Transverse colon (tissue), 4 donors: Measurements from ENCODE around the gene CDK8. TPM values are rescaled to one million over a fixed set of nuclear protein-coding genes. Genes with fewer than 3 reads are reported as not detected.

Experiments
- DNase-seq: peaks from one replicate; pipeline ENCODE4 v3.0.0-alpha.2; 2019
- H3K27ac ChIP-seq, 4 donors: fragments of 200-600 bp; sonication (generic); 2 replicates each; pipeline ENCODE4 v1.5.1; 2016 to 2018; ENCODE audit warnings: inconsistent platforms in 4 of 4
- H3K27me3 ChIP-seq: fragments of 200-600 bp; sonication (generic); 2 replicates; pipeline ENCODE4 v1.5.1; 2017; ENCODE audit warnings: inconsistent platforms
- H3K36me3 ChIP-seq, 4 donors: fragments of 200-600 bp; sonication (generic); 2 replicates each; pipeline ENCODE4 v1.5.1; 2017 to 2019; ENCODE audit warnings: inconsistent platforms in 4 of 4
- H3K4me1 ChIP-seq, 4 donors: fragments of 200-600 bp; sonication (generic); 2 replicates each; pipeline ENCODE4 v1.5.1; 2017 to 2020; ENCODE audit warnings: inconsistent platforms in 4 of 4
- H3K4me3 ChIP-seq, 4 donors: fragments of 200-600 bp; sonication (generic); 1 replicate in 1 of 4; 2 replicates in 3 of 4; pipeline versions ENCODE4 v1.5.1 to v1.6.1; 2017 to 2019; ENCODE audit warnings: inconsistent platforms in 4 of 4
- H3K9me3 ChIP-seq, 2 donors: fragments of 200-600 bp; sonication (generic); 2 replicates each; pipeline ENCODE4 v1.5.1; 2017 to 2019; ENCODE audit warnings: inconsistent platforms in 2 of 2
- CTCF ChIP-seq, 5 experiments: fragments of 200-600 bp in 3 of 5; fragments of 450-650 bp in 2 of 5; sonication (generic) in 3 of 5; IDR thresholded peaks; 1 replicate in 2 of 5; 2 replicates in 3 of 5; pipeline ENCODE4 v1.5.1; 2016 to 2017; ENCODE audit warnings: antibody characterized with exemption in 5 of 5, inconsistent platforms in 3 of 5, mild to moderate bottlenecking in 2 of 5, moderate library complexity in 1 of 5
- EP300 ChIP-seq: sonication (generic); formaldehyde crosslinking; IDR thresholded peaks from one replicate; pipeline ENCODE4 v1.6.1; 2017; ENCODE audit warnings: antibody characterized with exemption, low read depth
- POLR2A ChIP-seq: fragments of 450-650 bp; IDR thresholded peaks from one replicate; pipeline ENCODE4 v1.6.1; 2016; ENCODE audit warnings: antibody characterized with exemption, mild to moderate bottlenecking, moderate library complexity
- POLR2AphosphoS5 ChIP-seq, 3 donors: sonication (generic); formaldehyde crosslinking; IDR thresholded peaks; one replicate each; pipeline ENCODE4 v1.6.1; 2016; ENCODE audit warnings: antibody characterized with exemption in 3 of 3
- WGBS, 2 donors: methylation state at CpG; one replicate each; pipeline ENCODE4 v1.1.5; 2018; ENCODE audit warnings: low coverage in 1 of 2; 5-methylcytosine and 5-hydroxymethylcytosine counted together
- in situ Hi-C, 4 donors: fragments of 200-750 bp; cut with MboI; loops; one replicate each; pipeline versions ENCODE4 v1.15.0 to v1.15.1; 2017; ENCODE audit warnings: low sequenced_read_pairs in 3 of 4, low pct_ligation_motif_present in 1 of 4, low pct_unique_long_range_greater_than_20kb in 1 of 4
- intact Hi-C: fragments of 100-400 bp; cut with DNase I; formaldehyde crosslinking; loops from one replicate; pipeline ENCODE4 v1.15.1; 2023; ENCODE audit warnings: low total_unique reads
- total RNA-seq, 4 donors: library from RNA; depleted of rRNA; stranded (reverse); fragments of >200 nt; gene quantifications; one replicate each; pipeline ENCODE4 v1.1.0, GENCODE V29; 2016

The CDK8 gene
- total RNA-seq, 4 donors from 2014 or later = 8.6 to 37.4 (median 22.3) TPM

GRCh38 chr13:26442541-26442940 is 188.6 kb downstream of the CDK8 start:
- Histone ChIP-seq H3K9me3 (peaks cover 2 to 4% of the 10 kb centered on the region in 2 donors), H3K36me3 (no peaks in the 10 kb centered on the region), H3K27me3 (no peaks in the 10 kb centered on the region), H3K27ac (peak overlapping the region; percentile 49 to 74 (median 69)), H3K4me3 (no peak overlapping the region), H3K4me1 (peaks cover 0 to 9% (median 7%) of the 10 kb centered on the region in 4 donors)
- in situ Hi-C loops (no loop called here), intact Hi-C loops (no loop called here)
- no peak for DNase-seq
- 20 to 43% methylated on average over 1 of the region's 1 CpG for WGBS, 2 donors
- peak in 1 of 3 donors; percentile 22 for TF ChIP-seq POLR2AphosphoS5 (IDR thresholded peaks at IDR 0.05)
- no peak for TF ChIP-seq EP300

- Histone ChIP-seq H3K27me3 (no peaks in the 10 kb centered on the region), H3K27ac (no peak overlapping the region), H3K9me3 (no peaks in the 10 kb centered on the region), H3K4me1 (peaks cover 0 to 9% (median 7%) of the 10 kb centered on the region in 4 donors), H3K4me3 (no peak overlapping the region), H3K36me3 (no peaks in the 10 kb centered on the region)
- TF ChIP-seq CTCF (IDR thresholded peaks at IDR 0.05) (no peak), POLR2AphosphoS5 (IDR thresholded peaks at IDR 0.05) (no peak), EP300 (no peak)
- 80 to 84% methylated on average over 3 of the region's 3 CpGs for WGBS, 2 donors
- in situ Hi-C loops (no loop called here), intact Hi-C loops (no loop called here)
- DNase-seq = no peak
Observed at GRCh38 chr13:26445092-26445491, 191.2 kb downstream of the CDK8 start.

GRCh38 chr13:26446751-26447150 is 192.8 kb downstream of the CDK8 start:
- WGBS, 2 donors = 80 to 88% methylated on average over 2 to 3 of the region's 3 CpGs
- intact Hi-C loops (no loop called here), in situ Hi-C loops (no loop called here)
- no peaks in the 10 kb centered on the region for H3K9me3 ChIP-seq
- TF ChIP-seq POLR2AphosphoS5 (IDR thresholded peaks at IDR 0.05) = no peak
- TF ChIP-seq EP300 = no peak
- TF ChIP-seq POLR2A = no peak
- TF ChIP-seq CTCF (IDR thresholded peaks at IDR 0.05) = no peak
- no peaks in the 10 kb centered on the region for H3K36me3 ChIP-seq
- H3K4me1 ChIP-seq = peaks cover 0 to 9% (median 7%) of the 10 kb centered on the region in 4 donors
- H3K27me3 ChIP-seq = no peaks in the 10 kb centered on the region
- DNase-seq = no peak
- no peak overlapping the region for H3K4me3 ChIP-seq
- no peak overlapping the region for H3K27ac ChIP-seq

- Histone ChIP-seq H3K4me3 (no peak overlapping the region), H3K27ac (no peak overlapping the region), H3K9me3 (no peaks in the 10 kb centered on the region), H3K27me3 (no peaks in the 10 kb centered on the region), H3K36me3 (no peaks in the 10 kb centered on the region), H3K4me1 (peaks cover 0 to 4% (median 3%) of the 10 kb centered on the region in 4 donors)
- intact Hi-C loops (no loop called here), in situ Hi-C loops (no loop called here)
- no peak for TF ChIP-seq POLR2AphosphoS5 (IDR thresholded peaks at IDR 0.05)
- TF ChIP-seq POLR2A = no peak
- TF ChIP-seq EP300 = no peak
- TF ChIP-seq CTCF (IDR thresholded peaks at IDR 0.05) = no peak
- WGBS, 2 donors = 84% methylated on average over 2 of the region's 2 CpGs; no CpG with 5 or more reads in 1 of the 2 donors
- no peak for DNase-seq
Observed at GRCh38 chr13:26448032-26448431, 194.1 kb downstream of the CDK8 start.
